ENCODE data around the gene GRPEL2. TPM values are rescaled to one million over a fixed set of nuclear protein-coding genes. Genes with fewer than 3 reads are reported as not detected.

GRPEL2 gene
- total and polyA plus RNA-seq, 2 of the 8 experiments (the other 6 are each of a cell fraction or from before 2014, with no cell fraction given): 11.2 to 52.2 TPM

GRCh38 chr5:149320791-149321330 is 24.4 kb upstream of the GRPEL2 start:
- no peak overlapping the region for H3K4me2 ChIP-seq (ENCODE audit: insufficient read depth in 1 of 2, low read depth in 2 of 2, low read length in 2 of 2)
- H3K4me3 ChIP-seq (ENCODE audit: extremely low read depth in 1 of 4, insufficient read depth in 2 of 4, low read depth in 3 of 4, low read length in 4 of 4): no peak overlapping the region
- H2AK5ac ChIP-seq (ENCODE audit: low read depth, low read length): no peak overlapping the region
- no peak overlapping the region for H2BK20ac ChIP-seq (ENCODE audit: low read length)
- peaks cover 0 to 6% (median 1%) of the 10 kb centered on the region in 4 experiments; a peak in 4 of 7 replicates for H3K4me1 ChIP-seq (replicated peaks in 1 of 4; ENCODE audit: control insufficient read depth in 3 of 4, insufficient read depth in 4 of 4, low read length in 3 of 4)
- no peak overlapping the region for H4K8ac ChIP-seq (ENCODE audit: extremely low read depth, insufficient read depth, low read length)
- no peaks in the 10 kb centered on the region for H3K79me1 ChIP-seq (ENCODE audit: low read depth, low read length)
- H3K9me3 ChIP-seq (ENCODE audit: insufficient read depth in 2 of 2, low read depth in 1 of 2, low read length in 1 of 2): no peaks in the 10 kb centered on the region
- no peak overlapping the region for H3K27ac ChIP-seq (ENCODE audit: low read depth, low read length)
- no peak overlapping the region for H3K9ac ChIP-seq (replicated peaks in 1 of 4; ENCODE audit: extremely low read depth in 1 of 4, low read depth in 3 of 4, low read length in 3 of 4)
- H3K14ac ChIP-seq (ENCODE audit: insufficient read length): no peak overlapping the region
- no peaks in the 10 kb centered on the region for H3K79me2 ChIP-seq (ENCODE audit: control insufficient read depth in 1 of 2, insufficient read depth in 2 of 2, low read length in 2 of 2)
- H3K18ac ChIP-seq (ENCODE audit: extremely low read depth, low read length): no peak overlapping the region
- H2BK15ac ChIP-seq (ENCODE audit: low read length): no peak overlapping the region
- H2AFZ ChIP-seq (ENCODE audit: low read length): peak overlapping the region; percentile 85
- DNase-seq (ENCODE audit: low read depth in 1 of 2, low spot score in 2 of 2) (no peak), FAIRE-seq (no peak)
- H3K56ac ChIP-seq (replicated peaks; ENCODE audit: insufficient read length, low read depth, low read length): no peak overlapping the region
- no peak overlapping the region for H3K4ac ChIP-seq (replicated peaks; ENCODE audit: insufficient read length, low read depth, low read length)
- no peak overlapping the region for H2BK5ac ChIP-seq (ENCODE audit: low read depth, low read length)
- no peak overlapping the region for H4K5ac ChIP-seq (ENCODE audit: insufficient read length, low read depth, low read length)
- no peak overlapping the region for H3K23ac ChIP-seq (ENCODE audit: insufficient read length)
- no peaks in the 10 kb centered on the region for H3K23me2 ChIP-seq (ENCODE audit: low read depth, low read length)
- 90% methylated on average over 4 of the region's 4 CpGs; no CpG with 5 or more reads in 1 of the 2 experiments for WGBS, 2 experiments (ENCODE audit: extremely low coverage in 1 of 2, insufficient coverage in 1 of 2, insufficient read length in 1 of 2, insufficient replicate concordance in 2 of 2, low coverage in 1 of 2, low lambda C conversion rate in 2 of 2, missing lambda C conversion rate in 1 of 2)
- no peak overlapping the region for H2BK12ac ChIP-seq (ENCODE audit: low read depth, low read length)
- H3K27me3 ChIP-seq (replicated peaks in 1 of 4; ENCODE audit: control insufficient read depth in 3 of 4, extremely low read depth in 1 of 4, insufficient read depth in 3 of 4, low read length in 3 of 4): no peaks in the 10 kb centered on the region
- H3K36me3 ChIP-seq (ENCODE audit: control insufficient read depth in 2 of 4, insufficient read depth in 4 of 4, low read length in 3 of 4): no peaks in the 10 kb centered on the region
- H4K20me1 ChIP-seq (replicated peaks in 1 of 2; ENCODE audit: control insufficient read depth in 1 of 2, insufficient read depth in 2 of 2, low read length in 2 of 2): no peaks in the 10 kb centered on the region
- POLR2A ChIA-PET (ENCODE audit: partially characterized antibody): interaction anchor here (1.5 to 1.9 kb wide), 2 partner anchors 24 to 28 kb away, joined by 4 to 10 read pairs; partner anchors contain the start of gene GRPEL2
- CTCF ChIA-PET (ENCODE audit: partially characterized antibody): interaction anchor here (0.6 to 5.1 kb wide), 13 partner anchors 9 to 193 kb away, joined by 3 to 43 read pairs (median 4); no protein-coding TSS in a partner anchor
- TF ChIP-seq MAX (IDR thresholded peaks at IDR 0.05) (peak; percentile 36; the same call in 1 of the 2 replicates), SP1 (IDR thresholded peaks at IDR 0.05; ENCODE audit: low read depth, low read length) (0 out of 2 replicates have a peak, but pooled peaks have one; percentile 17), KDM4A (IDR thresholded peaks at IDR 0.05; ENCODE audit: low read depth, low read length, severe bottlenecking) (no peak), USF2 (IDR thresholded peaks at IDR 0.05; ENCODE audit: low read length) (peak; percentile 39; the same call in 1 of the 2 replicates)
- no peak overlapping the region for H4K91ac ChIP-seq (replicated peaks; ENCODE audit: insufficient read length, low read length)
- no peak overlapping the region for H2BK120ac ChIP-seq (replicated peaks; ENCODE audit: low read depth, low read length)

Measured in H1 (cell line).